C4-2B (cell line): Measurements from ENCODE around the gene FNDC11.

Experiments
- CTCF ChIP-seq: fragments of 450-650 bp; conservative IDR thresholded peaks from 2 replicates; pipeline ENCODE4 v1.5.1; 2017; ENCODE audit warnings: mild to moderate bottlenecking
- ZFX ChIP-seq: fragments of 450-650 bp; IDR thresholded peaks from 2 replicates; pipeline ENCODE4 v1.6.1; 2017

GRCh38 chr20:63554361-63555278, 661 bp downstream of the FNDC11 start:
- TF ChIP-seq CTCF: no peak
- TF ChIP-seq ZFX: no peak
